ENCODE results near the gene WDR19.

Gene WDR19

DNA sequence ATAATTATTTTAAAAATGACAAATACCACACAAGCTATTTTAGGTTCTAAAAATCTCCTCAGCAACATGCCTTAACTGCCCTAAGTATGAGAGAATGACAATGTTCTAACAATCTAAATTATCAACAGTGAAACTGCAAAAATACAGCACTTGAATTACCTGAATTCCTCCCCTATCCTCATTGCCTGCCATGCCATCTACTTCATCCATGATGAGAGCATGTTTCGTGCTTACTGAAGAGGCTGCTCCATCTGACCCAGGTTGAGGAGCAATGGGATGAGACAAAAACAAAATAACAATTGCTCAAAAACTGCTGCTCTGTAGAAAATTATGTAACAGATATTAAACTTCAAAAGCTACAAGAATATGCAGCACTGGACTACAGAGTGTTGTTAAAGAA, 120.6 kb downstream of the WDR19 start:
- TF ChIP-seq CTCF (IDR thresholded peaks at IDR 0.05; ENCODE audit: borderline replicate concordance, extremely low read depth, low read length, poor library complexity, severe bottlenecking) (no peak), EZH2 (IDR thresholded peaks at IDR 0.05; ENCODE audit: borderline replicate concordance, low read depth, low read length, severe bottlenecking) (no peak)

GRCh38 chr4:39303871-39304270, 121.5 kb downstream of the WDR19 start:
- peaks cover 8% of the 10 kb centered on the region; the same call in 1 of the 2 replicates for H4K20me1 ChIP-seq (ENCODE audit: insufficient read depth, low read length)
- TF ChIP-seq CTCF (IDR thresholded peaks at IDR 0.05; ENCODE audit: borderline replicate concordance, extremely low read depth, low read length, poor library complexity, severe bottlenecking) (no peak), EZH2 (IDR thresholded peaks at IDR 0.05; ENCODE audit: borderline replicate concordance, low read depth, low read length, severe bottlenecking) (no peak)
- no peaks in the 10 kb centered on the region for H3K9me3 ChIP-seq (ENCODE audit: insufficient read depth, low read length, severe bottlenecking)
- no peak overlapping the region for H3K27ac ChIP-seq (ENCODE audit: low read length)
- no peak overlapping the region for H3K4me2 ChIP-seq (ENCODE audit: insufficient read depth, low read length)
- no peak for DNase-seq
- H3K9ac ChIP-seq (ENCODE audit: low read depth, low read length), result no peak overlapping the region
- H3K4me3 ChIP-seq (ENCODE audit: low read depth in 1 of 2, low read length in 2 of 2), result no peak overlapping the region
- peaks cover 89% of the 10 kb centered on the region for H3K36me3 ChIP-seq (ENCODE audit: insufficient read depth, low read length)
- peaks cover 2% of the 10 kb centered on the region; the same call in 1 of the 2 replicates for H3K79me2 ChIP-seq (ENCODE audit: insufficient read depth, low read length)
- no peak overlapping the region for H2AFZ ChIP-seq (ENCODE audit: low read depth, low read length)
- H3K27me3 ChIP-seq (ENCODE audit: insufficient read depth, low read length, poor library complexity), result no peaks in the 10 kb centered on the region
- ATAC-seq (ENCODE audit: insufficient read depth, low read depth), result no peak
- no peaks in the 10 kb centered on the region for H3K4me1 ChIP-seq (ENCODE audit: insufficient read depth, low read length)

More for the DNA sequence above, 120.6 kb downstream of the WDR19 start:
- Histone ChIP-seq H3K27ac (ENCODE audit: low read length) (no peak overlapping the region), H3K4me1 (ENCODE audit: insufficient read depth, low read length) (no peaks in the 10 kb centered on the region), H3K4me2 (ENCODE audit: insufficient read depth, low read length) (no peak overlapping the region), H4K20me1 (ENCODE audit: insufficient read depth, low read length) (peaks cover 5% of the 10 kb centered on the region; the same call in 1 of the 2 replicates), H3K36me3 (ENCODE audit: insufficient read depth, low read length) (peaks cover 89% of the 10 kb centered on the region), H3K4me3 (ENCODE audit: low read depth in 1 of 2, low read length in 2 of 2) (no peak overlapping the region), H3K9me3 (ENCODE audit: insufficient read depth, low read length, severe bottlenecking) (no peaks in the 10 kb centered on the region), H3K9ac (ENCODE audit: low read depth, low read length) (no peak overlapping the region), H2AFZ (ENCODE audit: low read depth, low read length) (no peak overlapping the region), H3K27me3 (ENCODE audit: insufficient read depth, low read length, poor library complexity) (no peaks in the 10 kb centered on the region), H3K79me2 (ENCODE audit: insufficient read depth, low read length) (peaks cover 2% of the 10 kb centered on the region; the same call in 1 of the 2 replicates)
- ATAC-seq (ENCODE audit: insufficient read depth, low read depth) (no peak), DNase-seq (no peak)

DNA sequence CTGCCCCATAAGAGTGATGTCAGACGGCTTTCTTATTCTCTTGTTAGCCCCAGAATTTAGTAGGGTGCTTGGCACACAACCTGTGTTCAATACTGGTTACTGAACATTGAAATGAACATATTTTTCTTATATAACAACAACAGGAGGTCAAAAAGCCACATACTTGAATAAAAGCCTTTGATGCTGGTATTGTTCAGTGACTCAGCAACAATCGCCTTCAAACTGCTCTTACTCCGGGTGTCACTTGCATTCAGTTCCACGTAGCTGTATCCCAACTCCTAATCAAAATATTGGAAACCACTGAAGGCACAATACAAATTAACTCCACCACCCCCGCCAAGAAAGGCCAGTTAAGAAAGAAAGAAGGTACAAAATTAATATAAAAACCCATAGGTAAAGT, 122.3 kb downstream of the WDR19 start:
- ATAC-seq (ENCODE audit: insufficient read depth, low read depth), result no peak

More for the DNA sequence above, 122.3 kb downstream of the WDR19 start:
- no peak overlapping the region for H3K27ac ChIP-seq (ENCODE audit: low read length)
- DNase-seq, result no peak
- H3K4me3 ChIP-seq (ENCODE audit: low read depth in 1 of 2, low read length in 2 of 2), result no peak overlapping the region
- H3K27me3 ChIP-seq (ENCODE audit: insufficient read depth, low read length, poor library complexity), result no peaks in the 10 kb centered on the region
- peaks cover 8% of the 10 kb centered on the region; the same call in 1 of the 2 replicates for H4K20me1 ChIP-seq (ENCODE audit: insufficient read depth, low read length)
- peaks cover 2% of the 10 kb centered on the region; the same call in 1 of the 2 replicates for H3K79me2 ChIP-seq (ENCODE audit: insufficient read depth, low read length)
- H2AFZ ChIP-seq (ENCODE audit: low read depth, low read length), result no peak overlapping the region
- no peaks in the 10 kb centered on the region for H3K9me3 ChIP-seq (ENCODE audit: insufficient read depth, low read length, severe bottlenecking)
- no peak overlapping the region for H3K9ac ChIP-seq (ENCODE audit: low read depth, low read length)
- H3K4me1 ChIP-seq (ENCODE audit: insufficient read depth, low read length), result no peaks in the 10 kb centered on the region
- H3K4me2 ChIP-seq (ENCODE audit: insufficient read depth, low read length), result no peak overlapping the region
- H3K36me3 ChIP-seq (ENCODE audit: insufficient read depth, low read length), result peaks cover 94% of the 10 kb centered on the region
- TF ChIP-seq CTCF (IDR thresholded peaks at IDR 0.05; ENCODE audit: borderline replicate concordance, extremely low read depth, low read length, poor library complexity, severe bottlenecking), result no peak
- TF ChIP-seq EZH2 (IDR thresholded peaks at IDR 0.05; ENCODE audit: borderline replicate concordance, low read depth, low read length, severe bottlenecking), result no peak
